Measurements from ENCODE around the gene CCDC148.

CCDC148 gene

GRCh38 chr2:158217593-158217992 is 239.0 kb downstream of the CCDC148 start:
- TF ChIP-seq CTCF (IDR thresholded peaks at IDR 0.05): no peak
- no peaks in the 10 kb centered on the region for H3K36me3 ChIP-seq (ENCODE audit: control insufficient read depth, insufficient read depth, low read length)
- no peak overlapping the region for H3K9ac ChIP-seq
- no peak overlapping the region for H3K4me2 ChIP-seq (ENCODE audit: low read length)
- no peak overlapping the region for H3K4me3 ChIP-seq (ENCODE audit: low read depth, low read length)
- H3K27me3 ChIP-seq (ENCODE audit: control insufficient read depth, insufficient read depth, low read length): no peaks in the 10 kb centered on the region
- H3K79me2 ChIP-seq: no peaks in the 10 kb centered on the region
- H3K9me3 ChIP-seq (ENCODE audit: control insufficient read depth, low read length): no peaks in the 10 kb centered on the region
- H3K4me1 ChIP-seq: no peaks in the 10 kb centered on the region
- H2AFZ ChIP-seq: no peak overlapping the region
- no peak overlapping the region for H3K27ac ChIP-seq

GRCh38 chr2:158214431-158214830 is 242.1 kb downstream of the CCDC148 start:
- no peaks in the 10 kb centered on the region for H3K4me1 ChIP-seq
- H3K9me3 ChIP-seq (ENCODE audit: control insufficient read depth, low read length): no peaks in the 10 kb centered on the region
- no peak overlapping the region for H3K9ac ChIP-seq
- no peak overlapping the region for H3K4me3 ChIP-seq (ENCODE audit: low read depth, low read length)
- H3K27me3 ChIP-seq (ENCODE audit: control insufficient read depth, insufficient read depth, low read length): no peaks in the 10 kb centered on the region
- H3K4me2 ChIP-seq (ENCODE audit: low read length): no peak overlapping the region
- H2AFZ ChIP-seq: no peak overlapping the region
- no peaks in the 10 kb centered on the region for H3K36me3 ChIP-seq (ENCODE audit: control insufficient read depth, insufficient read depth, low read length)
- no peak for TF ChIP-seq CTCF (IDR thresholded peaks at IDR 0.05)
- no peaks in the 10 kb centered on the region for H3K79me2 ChIP-seq
- no peak overlapping the region for H3K27ac ChIP-seq

GRCh38 chr2:158213773-158214172 is 242.8 kb downstream of the CCDC148 start:
- H3K27ac ChIP-seq: no peak overlapping the region
- no peak overlapping the region for H2AFZ ChIP-seq
- no peaks in the 10 kb centered on the region for H3K4me1 ChIP-seq
- no peaks in the 10 kb centered on the region for H3K9me3 ChIP-seq (ENCODE audit: control insufficient read depth, low read length)
- no peaks in the 10 kb centered on the region for H3K79me2 ChIP-seq
- no peaks in the 10 kb centered on the region for H3K36me3 ChIP-seq (ENCODE audit: control insufficient read depth, insufficient read depth, low read length)
- no peak overlapping the region for H3K9ac ChIP-seq
- no peak overlapping the region for H3K4me2 ChIP-seq (ENCODE audit: low read length)
- no peak overlapping the region for H3K4me3 ChIP-seq (ENCODE audit: low read depth, low read length)
- H3K27me3 ChIP-seq (ENCODE audit: control insufficient read depth, insufficient read depth, low read length): no peaks in the 10 kb centered on the region
- TF ChIP-seq CTCF (IDR thresholded peaks at IDR 0.05): no peak

- TF ChIP-seq CTCF (IDR thresholded peaks at IDR 0.05): no peak
Observed at GRCh38 chr2:158212301-158212700, 244.3 kb downstream of the CCDC148 start.

GRCh38 chr2:158211502-158211901 is 245.1 kb downstream of the CCDC148 start:
- no peaks in the 10 kb centered on the region for H3K79me2 ChIP-seq
- H3K9me3 ChIP-seq (ENCODE audit: control insufficient read depth, low read length): no peaks in the 10 kb centered on the region
- no peak overlapping the region for H3K27ac ChIP-seq
- H3K9ac ChIP-seq: no peak overlapping the region
- H3K4me2 ChIP-seq (ENCODE audit: low read length): no peak overlapping the region
- no peak overlapping the region for H2AFZ ChIP-seq
- no peaks in the 10 kb centered on the region for H3K4me1 ChIP-seq
- no peaks in the 10 kb centered on the region for H3K27me3 ChIP-seq (ENCODE audit: control insufficient read depth, insufficient read depth, low read length)
- no peak overlapping the region for H3K4me3 ChIP-seq (ENCODE audit: low read depth, low read length)
- H3K36me3 ChIP-seq (ENCODE audit: control insufficient read depth, insufficient read depth, low read length): no peaks in the 10 kb centered on the region
- no peak for TF ChIP-seq CTCF (IDR thresholded peaks at IDR 0.05)

More at GRCh38 chr2:158212301-158212700, 244.3 kb downstream of the CCDC148 start:
- H3K79me2 ChIP-seq: no peaks in the 10 kb centered on the region
- no peaks in the 10 kb centered on the region for H3K27me3 ChIP-seq (ENCODE audit: control insufficient read depth, insufficient read depth, low read length)
- no peak overlapping the region for H3K27ac ChIP-seq
- H3K9ac ChIP-seq: no peak overlapping the region
- no peaks in the 10 kb centered on the region for H3K9me3 ChIP-seq (ENCODE audit: control insufficient read depth, low read length)
- no peak overlapping the region for H3K4me2 ChIP-seq (ENCODE audit: low read length)
- H3K4me3 ChIP-seq (ENCODE audit: low read depth, low read length): no peak overlapping the region
- H3K4me1 ChIP-seq: no peaks in the 10 kb centered on the region
- H3K36me3 ChIP-seq (ENCODE audit: control insufficient read depth, insufficient read depth, low read length): no peaks in the 10 kb centered on the region
- no peak overlapping the region for H2AFZ ChIP-seq

All from parathyroid adenoma (tissue), 2 donors.